NCI-H1105 treated with DMSO at 0.1 percent for 48 hours (cell line): Measurements from ENCODE around the gene CCSER2.
A peak's percentile ranks its signal among the peaks of the same experiment; 100 is the strongest.
"Not testable (repeated sequence)": the region's sequence is repeated elsewhere in the genome, so short reads cannot be mapped to it uniquely, and the experiment has no call there.

ENCODE experiments used
- DNase-seq: peaks from one replicate; lab custom pipeline; 2025; lab: John Stamatoyannopoulos, UW

The CCSER2 gene

GRCh38 chr10:84328418-84329195 is at the start of gene CCSER2:
TSS of gene CCSER2 (plus strand) at chr10:84328589. CDS start at chr10:84371053, 42,464 bp downstream.
- DNase-seq: peak; percentile 68

GRCh38 chr10:84279876-84280475 is 48.4 kb upstream of the CCSER2 start:
- DNase-seq: not testable (repeated sequence)

GRCh38 chr10:84286695-84287094 is 41.7 kb upstream of the CCSER2 start:
- DNase-seq: no peak

- no peak for DNase-seq
Observed at GRCh38 chr10:84288151-84288550, 40.2 kb upstream of the CCSER2 start.

GRCh38 chr10:84289521-84290200 is 38.7 kb upstream of the CCSER2 start:
- DNase-seq: no peak

GRCh38 chr10:84290235-84290634 is 38.2 kb upstream of the CCSER2 start:
- no peak for DNase-seq

- DNase-seq: no peak
Observed at GRCh38 chr10:84291384-84291783, 37.0 kb upstream of the CCSER2 start.

GRCh38 chr10:84292502-84292901 is 35.9 kb upstream of the CCSER2 start:
- no peak for DNase-seq

GRCh38 chr10:84293171-84293570 is 35.2 kb upstream of the CCSER2 start:
- DNase-seq: no peak

- no peak for DNase-seq
Observed at GRCh38 chr10:84293574-84294016, 34.8 kb upstream of the CCSER2 start.

- DNase-seq: no peak
Observed at GRCh38 chr10:84294766-84295447, 33.5 kb upstream of the CCSER2 start.

- DNase-seq: no peak
Observed at GRCh38 chr10:84296091-84296981, 32.1 kb upstream of the CCSER2 start.

GRCh38 chr10:84298057-84298456 is 30.3 kb upstream of the CCSER2 start:
- DNase-seq: no peak

- no peak for DNase-seq
Observed at GRCh38 chr10:84302223-84302622, 26.2 kb upstream of the CCSER2 start.

- no peak for DNase-seq
Observed at GRCh38 chr10:84306751-84307384, 21.5 kb upstream of the CCSER2 start.

GRCh38 chr10:84308021-84308420 is 20.4 kb upstream of the CCSER2 start:
- DNase-seq: no peak

GRCh38 chr10:84308481-84309304 is 19.7 kb upstream of the CCSER2 start:
- DNase-seq: peak; percentile 48

GRCh38 chr10:84310470-84310869 is 17.9 kb upstream of the CCSER2 start:
- no peak for DNase-seq

GRCh38 chr10:84311576-84311975 is 16.8 kb upstream of the CCSER2 start:
- DNase-seq: no peak

GRCh38 chr10:84312816-84313215 is 15.6 kb upstream of the CCSER2 start:
- DNase-seq: no peak
